ENCODE measurements around the gene RAB33B. TPM values are rescaled to one million over a fixed set of nuclear protein-coding genes. Genes with fewer than 3 reads are reported as not detected.
A peak's percentile ranks its signal among the peaks of the same experiment; 100 is the strongest.
"Not testable (repeated sequence)": the region's sequence is repeated elsewhere in the genome, so short reads cannot be mapped to it uniquely, and the experiment has no call there.

The RAB33B gene
- total and polyA plus RNA-seq, 9 of the 15 experiments (the other 6 are each of a cell fraction or from before 2014, with no cell fraction given), result 1.7 to 3.7 (median 3.0) TPM

- H3K4me3 ChIP-seq; DNase-seq (ENCODE audit: extremely low read depth in 1 of 4, low spot score in 3 of 4); H3K27me3 ChIP-seq (ENCODE audit: control insufficient read depth in 2 of 2, insufficient read depth in 2 of 2, low read length in 2 of 2); intact Hi-C loops (cut with micrococcal nuclease); BruUV-seq (replicated peaks); H2AFZ ChIP-seq (ENCODE audit: low read depth, low read length); H3K9me3 ChIP-seq (replicated peaks; ENCODE audit: control insufficient read depth, insufficient read depth, low read depth, low read length); FAIRE-seq; H3K9me1 ChIP-seq (ENCODE audit: control insufficient read depth, insufficient read depth, low read length); CTCF ChIA-PET (ENCODE audit: low intra/inter-chr PET ratio); H3K36me3 ChIP-seq (ENCODE audit: control insufficient read depth, insufficient read depth, low read length); H3K9ac ChIP-seq (ENCODE audit: insufficient read depth in 1 of 2, low read depth in 2 of 2, low read length in 2 of 2); ATAC-seq; POLR2A ChIA-PET; H3K27ac ChIP-seq (ENCODE audit: extremely low read depth, low read depth, low read length); in situ Hi-C loops (cut with MboI); H4K20me1 ChIP-seq (replicated peaks; ENCODE audit: control insufficient read depth, insufficient read depth, low read length); H3K4me1 ChIP-seq (replicated peaks in 1 of 2; ENCODE audit: control insufficient read depth in 2 of 2, insufficient read depth in 2 of 2, low read length in 2 of 2); H3K79me2 ChIP-seq (ENCODE audit: control insufficient read depth, insufficient read depth, low read length): not testable (repeated sequence)
- 75% methylated on average over 4 of the region's 4 CpGs for WGBS (ENCODE audit: insufficient coverage, low coverage, missing lambda C conversion rate)
- TF ChIP-seq RFX1 (IDR thresholded peaks at IDR 0.05), result peak; percentile 21; the same call in 1 of the 2 replicates
- H3K4me2 ChIP-seq (ENCODE audit: insufficient read depth, low read length), result peak overlapping the region; percentile 27; the same call in 1 of the 2 replicates
Observed at GRCh38 chr4:139447078-139447477, 6.8 kb upstream of the RAB33B start.

- Histone ChIP-seq H3K27ac (ENCODE audit: extremely low read depth, low read depth, low read length) (no peak overlapping the region), H3K79me2 (ENCODE audit: control insufficient read depth, insufficient read depth, low read length) (peaks cover 34% of the 10 kb centered on the region), H3K36me3 (ENCODE audit: control insufficient read depth, insufficient read depth, low read length) (peaks cover 8% of the 10 kb centered on the region; the same call in 2 of the 3 replicates), H3K9ac (ENCODE audit: insufficient read depth in 1 of 2, low read depth in 2 of 2, low read length in 2 of 2) (no peak overlapping the region), H2AFZ (ENCODE audit: low read depth, low read length) (no peak overlapping the region), H3K4me3 (no peak overlapping the region), H3K9me3 (replicated peaks; ENCODE audit: control insufficient read depth, insufficient read depth, low read depth, low read length) (no peaks in the 10 kb centered on the region; the same call in 1 of the 2 replicates), H3K4me1 (replicated peaks in 1 of 2; ENCODE audit: control insufficient read depth in 2 of 2, insufficient read depth in 2 of 2, low read length in 2 of 2) (peaks cover 13 to 18% of the 10 kb centered on the region in 2 experiments), H3K4me2 (ENCODE audit: insufficient read depth, low read length) (no peak overlapping the region), H3K9me1 (ENCODE audit: control insufficient read depth, insufficient read depth, low read length) (no peaks in the 10 kb centered on the region), H4K20me1 (replicated peaks; ENCODE audit: control insufficient read depth, insufficient read depth, low read length) (no peaks in the 10 kb centered on the region), H3K27me3 (ENCODE audit: control insufficient read depth in 2 of 2, insufficient read depth in 2 of 2, low read length in 2 of 2) (no peaks in the 10 kb centered on the region)
- WGBS (ENCODE audit: insufficient coverage, low coverage, missing lambda C conversion rate), result 94% methylated on average over 2 of the region's 2 CpGs
- ChIA-PET POLR2A (no interaction called here), CTCF (ENCODE audit: low intra/inter-chr PET ratio) (no interaction called here)
- ATAC-seq (no peak), FAIRE-seq (no peak), DNase-seq (ENCODE audit: extremely low read depth in 1 of 4, low spot score in 3 of 4) (no peak)
- intact Hi-C loops (cut with micrococcal nuclease) (loop anchor here (5.0 kb wide), 1 partner anchor 368 kb away; no protein-coding TSS in a partner anchor), in situ Hi-C loops (cut with MboI) (no loop called here)
- BruUV-seq (replicated peaks), result no TSS peak
- TF ChIP-seq MTA3 (IDR thresholded peaks at IDR 0.05; ENCODE audit: borderline replicate concordance) (no peak), DDX20 (tag; IDR thresholded peaks at IDR 0.05; ENCODE audit: low read depth) (no peak), MTA2 (IDR thresholded peaks at IDR 0.05; ENCODE audit: low read depth) (no peak)
Observed at GRCh38 chr4:139450586-139450985, 3.3 kb upstream of the RAB33B start.

Data from K562 (cell line).